HL-60 (cell line): ENCODE measurements around the gene ARSK.

Experiments used
- DNase-seq, 2 experiments: peaks; one replicate each; pipeline ENCODE4 v3.0.0-alpha.2; 2010 to 2020; ENCODE audit warnings: low read depth in 1 of 2, low spot score in 1 of 2
- H3K27ac ChIP-seq: fragments of 250-450 bp; sonication (Bioruptor Pico); replicated peaks from 2 replicates; pipeline ENCODE4 v1.5.1; 2020; ENCODE audit warnings: mild to moderate bottlenecking, moderate library complexity
- H3K27me3 ChIP-seq: fragments of 250-450 bp; sonication (Bioruptor Pico); 2 replicates; pipeline ENCODE4 v1.5.1; 2021; ENCODE audit warnings: mild to moderate bottlenecking, moderate library complexity; ENCODE audit not compliant: insufficient read depth, poor library complexity, severe bottlenecking
- H3K4me3 ChIP-seq: replicated peaks from 2 replicates; pipeline ENCODE4 v1.5.1; 2011; ENCODE audit warnings: mild to moderate bottlenecking, control low read depth, low read length; ENCODE audit not compliant: insufficient read depth
- CTCF ChIP-seq: IDR thresholded peaks from one replicate; pipeline ENCODE4 v1.5.1; 2011; ENCODE audit warnings: low read length, control low read depth, inconsistent platforms; ENCODE audit not compliant: insufficient read depth
- GABPA ChIP-seq: IDR thresholded peaks from 2 replicates; pipeline ENCODE4 v1.6.1; 2012; ENCODE audit warnings: low read depth
- POLR2AphosphoS5 ChIP-seq: IDR thresholded peaks from 2 replicates; pipeline ENCODE4 v1.6.1; 2012; ENCODE audit warnings: low read depth
- REST ChIP-seq: IDR thresholded peaks from 2 replicates; pipeline ENCODE4 v1.6.1; 2012; ENCODE audit warnings: low read depth; ENCODE audit not compliant: insufficient replicate concordance
- SPI1 ChIP-seq: IDR thresholded peaks from 2 replicates; pipeline ENCODE4 v1.6.1; 2012; ENCODE audit warnings: low read depth, mild to moderate bottlenecking, borderline replicate concordance

ARSK gene

GRCh38 chr5:95595289-95595931 lies 40.5 kb downstream of the ARSK start:
- no peak for TF ChIP-seq POLR2AphosphoS5
- no peak for TF ChIP-seq GABPA
- no peak for TF ChIP-seq SPI1
- no peak for TF ChIP-seq REST
- no peak for TF ChIP-seq CTCF
- Histone ChIP-seq H3K4me3 (no peak overlapping the region), H3K27me3 (no peaks in the 10 kb centered on the region), H3K27ac (no peak overlapping the region)
- DNase-seq, result no peak

GRCh38 chr5:95599252-95599651 lies 44.4 kb downstream of the ARSK start:
- Histone ChIP-seq H3K27ac (no peak overlapping the region), H3K4me3 (no peak overlapping the region), H3K27me3 (no peaks in the 10 kb centered on the region)
- DNase-seq, result no peak
- no peak for TF ChIP-seq GABPA
- no peak for TF ChIP-seq CTCF

GRCh38 chr5:95600557-95600956 lies 45.7 kb downstream of the ARSK start:
- no peaks in the 10 kb centered on the region for H3K27me3 ChIP-seq
- TF ChIP-seq GABPA, result no peak
- TF ChIP-seq SPI1, result no peak
- TF ChIP-seq REST, result no peak
- TF ChIP-seq CTCF, result no peak
- no peak for TF ChIP-seq POLR2AphosphoS5
- H3K27ac ChIP-seq, result no peak overlapping the region
- no peak overlapping the region for H3K4me3 ChIP-seq
- DNase-seq, result no peak

- no peak for DNase-seq
- TF ChIP-seq GABPA (no peak), REST (no peak), CTCF (no peak), POLR2AphosphoS5 (no peak), SPI1 (no peak)
- H3K27me3 ChIP-seq, result no peaks in the 10 kb centered on the region
- H3K4me3 ChIP-seq, result no peak overlapping the region
- no peak overlapping the region for H3K27ac ChIP-seq
Observed at GRCh38 chr5:95605786-95606185, 50.9 kb downstream of the ARSK start.
